ENCODE results near the gene WIPF2.
"Not testable (repeated sequence)": the region's sequence is repeated elsewhere in the genome, so short reads cannot be mapped to it uniquely, and the experiment has no call there.

The WIPF2 gene

DNA sequence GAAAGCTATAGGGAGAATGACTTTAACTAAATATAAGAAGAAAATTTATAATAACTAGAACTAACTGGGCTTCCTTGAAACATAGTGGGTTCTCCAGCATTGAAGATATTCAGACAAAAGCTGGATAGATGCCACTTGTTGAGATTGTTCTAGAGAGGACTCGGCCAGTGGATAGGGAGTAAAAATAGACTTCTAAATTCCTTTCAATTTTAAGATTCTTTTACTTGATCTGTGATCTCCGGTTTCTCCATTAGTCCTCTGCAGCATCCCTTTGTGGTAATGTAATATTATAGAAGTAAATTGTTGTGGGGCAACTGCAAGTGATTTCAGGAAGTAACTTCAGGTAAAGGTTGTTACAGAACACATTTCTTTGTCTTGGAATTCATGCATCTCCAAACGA is 79.6 kb downstream of the WIPF2 start:
- DNase-seq (ENCODE audit: low read depth in 2 of 2): no peak

- not testable (repeated sequence) for DNase-seq (ENCODE audit: low read depth in 2 of 2)
These were observed 80.2 kb downstream of the WIPF2 start for GRCh38 chr17:40299159-40299757.

DNA sequence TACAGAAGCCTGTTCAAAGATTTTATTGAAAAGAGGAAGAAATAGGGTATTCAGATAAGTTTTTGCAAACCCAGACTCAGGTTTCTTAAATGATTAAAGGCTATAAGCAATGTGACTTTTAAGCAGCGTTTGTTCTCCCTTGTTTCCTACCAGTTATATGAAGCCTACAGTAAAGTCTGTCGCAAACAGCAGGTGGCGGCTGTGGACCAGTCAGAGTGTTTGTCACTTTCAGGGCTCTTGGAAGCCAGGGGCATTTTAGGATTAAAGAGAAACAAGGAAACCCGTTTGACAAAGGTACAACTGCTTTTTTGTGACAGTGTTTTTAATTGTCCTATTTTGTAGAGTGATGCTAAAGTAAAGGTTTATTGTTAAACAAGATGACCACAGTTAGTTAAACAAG is 82.2 kb downstream of the WIPF2 start:
- DNase-seq (ENCODE audit: low read depth in 2 of 2): no peak

DNA sequence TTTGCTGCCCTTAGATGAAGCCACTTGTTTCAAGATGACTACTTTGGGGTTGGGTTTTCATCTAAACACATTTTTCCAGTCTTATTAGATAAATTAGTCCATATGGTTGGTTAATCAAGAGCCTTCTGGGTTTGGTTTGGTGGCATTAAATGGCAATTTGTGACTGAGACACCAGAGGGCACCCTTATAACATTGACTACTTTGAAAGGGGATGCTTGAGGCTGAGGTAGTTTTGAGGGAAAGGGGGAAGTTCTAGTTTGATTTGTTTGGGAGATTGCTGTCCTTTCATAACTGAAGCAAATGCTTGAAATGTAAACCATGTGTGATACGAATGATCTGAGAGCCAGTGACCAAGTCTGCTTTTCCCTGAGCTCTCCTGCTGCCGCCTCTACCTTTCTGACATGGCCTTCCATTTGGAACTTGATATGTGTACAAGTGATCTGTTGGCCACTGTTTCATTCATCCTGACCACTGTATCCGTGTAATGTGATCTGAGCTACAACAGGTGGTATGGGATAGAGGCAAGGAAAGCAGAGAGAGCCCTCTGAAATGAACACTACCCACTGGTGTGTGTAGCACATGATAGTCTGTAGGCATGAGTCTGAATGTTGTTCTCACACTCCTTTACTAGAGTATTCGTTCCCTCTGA is 84.0 kb downstream of the WIPF2 start:
- DNase-seq (ENCODE audit: low read depth in 2 of 2): no peak

DNA sequence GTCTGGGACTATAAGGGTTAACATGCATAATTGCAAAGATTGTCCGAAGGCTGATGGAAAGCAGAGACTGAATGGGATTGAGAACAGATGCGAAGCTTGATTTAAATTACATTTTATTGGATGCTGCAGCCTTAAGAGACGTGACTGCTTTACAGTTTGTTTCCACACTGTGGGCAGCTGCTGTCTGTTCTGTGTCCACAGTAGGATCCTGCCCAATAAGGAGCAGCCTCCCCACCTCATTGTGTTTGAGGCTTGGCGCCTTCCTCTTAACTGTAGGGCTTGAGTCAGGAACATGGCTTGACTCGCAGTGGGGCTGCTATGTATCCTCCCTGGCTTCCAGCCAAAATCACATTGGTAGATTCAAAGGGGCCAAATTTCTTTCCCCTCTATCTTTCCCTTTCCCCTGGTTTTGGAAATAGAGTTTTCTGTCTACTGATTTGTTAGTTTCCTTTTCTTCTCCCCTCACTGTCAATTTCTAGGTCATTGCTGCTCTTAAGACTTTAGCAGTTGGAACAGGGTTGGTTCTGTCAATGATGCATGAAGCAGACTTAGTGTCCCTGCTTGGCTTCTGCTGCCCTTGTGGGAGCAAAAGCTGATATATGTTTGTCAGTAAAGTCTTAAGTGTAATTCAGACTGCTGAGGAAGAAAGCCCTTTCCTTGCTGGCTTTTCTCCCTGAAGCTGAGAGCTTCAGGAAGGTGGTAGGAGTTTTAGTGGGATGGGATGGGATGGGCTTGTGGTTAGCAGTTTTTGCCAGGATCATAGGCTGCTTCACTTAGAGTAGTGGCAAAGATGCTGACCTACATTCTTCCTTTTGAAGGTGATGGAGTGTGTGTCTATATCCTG is 84.8 kb downstream of the WIPF2 start:
- DNase-seq (ENCODE audit: low read depth in 2 of 2): no peak

DNA sequence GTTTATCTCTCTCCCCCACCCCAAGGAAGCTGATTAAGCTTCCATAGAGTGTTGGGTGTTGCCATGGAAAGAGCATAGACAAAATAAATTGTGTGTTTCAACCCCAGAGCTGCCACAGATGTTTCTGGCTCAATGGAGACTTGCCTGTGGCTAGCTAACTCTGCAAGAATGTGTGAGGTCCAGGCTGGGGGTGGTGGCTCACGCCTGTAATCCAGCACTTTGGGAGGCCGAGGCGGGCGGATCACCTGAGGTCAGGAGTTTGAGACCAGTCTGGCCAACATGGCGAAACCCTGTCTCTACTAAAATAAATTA is 85.4 kb downstream of the WIPF2 start:
- not testable (repeated sequence) for DNase-seq (ENCODE audit: low read depth in 2 of 2)

DNA sequence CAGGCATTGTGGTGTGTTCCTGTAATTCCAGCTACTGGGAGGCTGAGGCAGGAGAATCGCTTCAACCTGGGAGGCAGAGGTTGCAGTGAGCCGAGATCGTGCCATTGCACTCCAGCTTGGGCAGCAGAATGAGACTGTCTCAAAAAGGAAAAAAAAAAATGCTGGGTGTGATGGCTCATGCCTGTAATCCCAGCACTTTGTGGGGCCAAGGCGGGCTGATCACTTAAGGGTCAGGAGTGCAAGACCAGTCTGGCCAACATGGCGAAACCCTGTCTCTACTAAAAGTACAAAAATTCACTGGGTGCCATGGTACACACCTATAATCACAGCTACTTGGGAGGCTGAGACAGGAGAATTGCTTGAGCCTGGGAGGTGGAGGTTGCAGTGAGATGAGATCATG is 85.8 kb downstream of the WIPF2 start:
- DNase-seq (ENCODE audit: low read depth in 2 of 2): not testable (repeated sequence)

DNA sequence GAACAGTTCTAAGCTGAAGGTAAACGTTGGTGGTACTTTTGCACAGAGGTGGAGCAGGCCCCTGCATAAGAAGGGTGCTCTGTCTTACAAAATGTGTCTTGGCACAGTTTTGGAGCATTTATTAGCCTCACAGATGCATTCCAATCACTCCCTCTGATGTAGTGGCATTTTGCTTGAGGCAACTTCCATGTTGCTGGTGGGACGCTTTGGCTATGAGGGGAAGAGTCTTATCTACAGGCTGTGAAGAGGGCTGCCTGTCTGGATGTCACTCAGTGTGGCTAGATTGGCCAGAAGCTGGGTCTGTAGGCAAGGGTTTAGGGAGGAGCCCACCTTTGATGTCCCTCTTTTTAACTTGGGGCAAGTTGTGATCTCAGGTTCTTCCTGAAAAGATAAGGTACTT is 87.3 kb downstream of the WIPF2 start:
- DNase-seq (ENCODE audit: low read depth in 2 of 2): no peak

DNA sequence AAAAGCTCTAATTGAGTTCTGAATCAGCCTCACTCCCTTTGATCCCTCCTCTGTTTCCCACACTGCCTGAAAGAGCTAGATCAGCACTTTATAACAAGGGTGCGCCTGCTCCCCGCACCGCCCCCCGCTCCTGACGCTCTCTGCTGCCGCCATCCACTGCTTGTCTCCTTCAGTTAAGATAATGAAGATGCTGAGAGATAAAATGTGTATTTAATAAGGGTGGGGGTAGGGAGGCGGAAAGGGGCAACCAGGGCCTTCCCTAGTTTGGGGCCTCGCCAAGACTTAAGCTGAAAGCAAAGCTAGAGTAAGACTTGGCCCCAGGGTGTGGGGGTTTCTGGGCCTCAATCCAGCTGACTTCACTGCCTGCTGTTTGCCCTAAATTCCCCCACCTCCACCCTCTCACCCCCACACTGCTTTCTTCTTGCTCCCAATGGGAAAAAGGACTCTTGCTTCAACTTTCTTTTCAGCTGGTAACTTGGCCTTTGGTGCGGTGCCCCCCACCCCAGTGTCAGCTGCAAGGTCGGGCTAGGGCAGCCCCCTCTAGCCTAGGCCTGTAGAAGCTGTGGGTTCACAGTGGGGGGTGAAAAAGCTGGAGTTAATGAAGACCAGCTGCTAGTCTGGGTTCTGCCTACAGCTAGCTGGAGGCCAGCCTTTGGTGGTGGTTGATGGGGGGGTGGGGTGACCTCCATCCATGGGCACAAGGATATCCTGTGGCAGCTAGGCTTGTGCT is 88.1 kb downstream of the WIPF2 start:
- no peak for DNase-seq (ENCODE audit: low read depth in 2 of 2)

- no peak for DNase-seq (ENCODE audit: low read depth in 2 of 2)
These were observed 88.7 kb downstream of the WIPF2 start for GRCh38 chr17:40307740-40308239.

GRCh38 chr17:40309031-40309948 is 90.2 kb downstream of the WIPF2 start, which contains the start of gene RARA:
Gene RARA (plus strand): TSS chr17:40309180. CDS start chr17:40331219, 22,039 bp downstream.
- DNase-seq (ENCODE audit: low read depth in 2 of 2): no peak

- DNase-seq (ENCODE audit: low read depth in 2 of 2): no peak
These were observed 90.9 kb downstream of the WIPF2 start for GRCh38 chr17:40309949-40310510.

DNA sequence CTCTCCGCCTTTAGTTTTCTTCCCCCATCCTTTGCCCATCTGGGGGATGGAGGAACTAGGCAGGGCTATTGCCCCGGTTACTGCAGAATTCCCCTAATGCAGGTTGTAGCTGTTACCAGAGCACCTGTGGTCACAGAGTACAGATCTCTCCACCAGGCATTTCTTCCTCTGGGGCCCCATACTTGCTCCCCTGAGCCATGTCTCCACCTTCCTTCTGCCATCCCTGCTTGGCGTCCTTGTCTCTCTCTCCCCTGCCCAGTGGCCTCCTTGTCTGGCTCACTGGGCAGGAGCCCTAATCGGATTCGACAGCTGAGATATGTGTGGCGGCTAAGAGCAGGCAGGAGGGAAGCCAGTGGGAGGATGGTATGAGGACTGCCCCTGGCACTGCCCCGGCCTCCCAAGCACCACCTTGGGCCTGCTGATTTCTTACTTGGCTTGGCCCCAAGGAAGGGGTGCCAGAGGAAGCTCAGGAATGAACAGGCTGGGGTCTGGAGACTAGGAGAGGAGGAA is 91.8 kb downstream of the WIPF2 start:
- DNase-seq (ENCODE audit: low read depth in 2 of 2): no peak

DNA sequence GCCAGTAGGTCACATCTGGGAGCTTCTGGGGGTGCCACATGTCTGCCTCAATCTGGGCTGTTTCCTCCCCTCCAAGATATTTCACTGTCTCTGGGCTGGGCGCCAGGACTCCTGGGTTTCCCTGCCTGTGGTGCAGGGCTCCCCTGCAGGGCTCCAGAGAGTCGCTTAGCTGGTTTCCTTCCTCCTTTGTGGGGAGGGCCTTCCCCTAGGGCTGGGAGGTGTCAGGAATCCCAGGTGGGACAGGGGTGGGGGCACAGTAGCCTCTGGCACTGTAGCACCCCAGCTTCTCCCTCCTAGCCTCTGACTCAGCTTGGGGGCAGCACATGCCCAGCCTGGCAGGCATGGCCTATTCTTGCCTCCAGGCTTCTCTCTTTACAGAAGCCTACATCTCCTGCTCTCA is 92.5 kb downstream of the WIPF2 start:
- DNase-seq (ENCODE audit: low read depth in 2 of 2): no peak

DNA sequence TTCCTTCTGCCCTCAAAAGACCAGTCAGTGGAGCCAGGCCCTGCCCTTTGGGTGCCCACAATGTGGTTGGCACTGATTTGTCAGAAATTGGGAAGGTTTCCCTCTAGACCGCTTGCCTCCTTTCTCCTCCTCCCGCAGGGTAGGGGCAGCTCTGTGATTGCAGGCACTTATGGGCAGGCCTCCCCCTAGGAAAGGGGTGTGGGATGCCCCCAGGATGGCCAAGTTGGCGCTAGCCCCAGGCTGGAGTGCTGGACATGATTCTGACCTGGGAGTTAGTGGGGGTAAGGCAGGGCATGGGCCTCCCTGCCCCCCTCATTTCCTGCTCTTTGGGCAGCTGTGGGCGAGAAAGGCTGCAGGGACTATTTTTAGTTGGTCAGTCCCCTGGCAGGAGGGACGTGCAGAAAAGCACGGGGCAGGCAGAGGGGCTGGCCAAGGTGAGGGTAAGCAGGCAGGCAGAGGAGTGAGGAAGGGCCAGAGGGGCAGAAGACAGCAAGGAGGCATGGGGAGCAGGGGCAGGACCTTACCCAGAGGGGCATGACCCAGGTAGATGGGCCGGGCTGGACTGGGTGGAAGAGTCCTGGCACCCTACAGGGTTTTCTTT is 93.1 kb downstream of the WIPF2 start:
- DNase-seq (ENCODE audit: low read depth in 2 of 2): no peak

GRCh38 chr17:40312893-40313667 is 94.0 kb downstream of the WIPF2 start:
- DNase-seq (ENCODE audit: low read depth in 2 of 2): no peak

- no peak for DNase-seq (ENCODE audit: low read depth in 2 of 2)
These were observed 94.8 kb downstream of the WIPF2 start for GRCh38 chr17:40313668-40314583.

GRCh38 chr17:40314584-40314956 is 95.5 kb downstream of the WIPF2 start:
- peak; percentile 76 to 82 for DNase-seq (ENCODE audit: low read depth in 2 of 2)
